HG03571 (cell line): Measurements from ENCODE around the gene CLK2.
"Not testable (repeated sequence)": the region's sequence is repeated elsewhere in the genome, so short reads cannot be mapped to it uniquely, and the experiment has no call there.

Experiments
- ATAC-seq: cut with Tn5 transposase; IDR thresholded peaks from one replicate; pipeline ENCODE4 v1.9.1; 2021; ENCODE audit not compliant: unreplicated experiment

CLK2 gene

GRCh38 chr1:155297384-155297783 is 24.1 kb upstream of the CLK2 start:
- no peak for ATAC-seq

- ATAC-seq, result no peak
Observed at GRCh38 chr1:155296661-155297060, 23.4 kb upstream of the CLK2 start.

GRCh38 chr1:155295942-155296267 is 22.6 kb upstream of the CLK2 start:
- ATAC-seq, result no peak

- ATAC-seq, result no peak
Observed at GRCh38 chr1:155295183-155295941, 22.1 kb upstream of the CLK2 start.

- ATAC-seq, result no peak
Observed at GRCh38 chr1:155294520-155295182, 21.3 kb upstream of the CLK2 start.

- no peak for ATAC-seq
Observed at GRCh38 chr1:155293086-155293749, 19.9 kb upstream of the CLK2 start.

- not testable (repeated sequence) for ATAC-seq
Observed at GRCh38 chr1:155291006-155291405, 17.7 kb upstream of the CLK2 start.

- no peak for ATAC-seq
Observed at GRCh38 chr1:155287987-155288543, 14.8 kb upstream of the CLK2 start.

GRCh38 chr1:155286544-155286943 is 13.2 kb upstream of the CLK2 start:
- ATAC-seq, result no peak

- no peak for ATAC-seq
Observed at GRCh38 chr1:155285631-155286044, 12.3 kb upstream of the CLK2 start.

- no peak for ATAC-seq
Observed at GRCh38 chr1:155285063-155285462, 11.8 kb upstream of the CLK2 start.

GRCh38 chr1:155284476-155284875 is 11.2 kb upstream of the CLK2 start:
- ATAC-seq, result no peak

- no peak for ATAC-seq
Observed at GRCh38 chr1:155282488-155283091, 9.3 kb upstream of the CLK2 start.

- no peak for ATAC-seq
Observed at GRCh38 chr1:155279268-155279667, 6.0 kb upstream of the CLK2 start.

GRCh38 chr1:155278689-155279160 is 5.4 kb upstream of the CLK2 start:
- ATAC-seq, result no peak

GRCh38 chr1:155277902-155278688 is 4.8 kb upstream of the CLK2 start:
- ATAC-seq, result no peak

GRCh38 chr1:155277070-155277901 is 4.0 kb upstream of the CLK2 start, which contains the start of gene HCN3:
HCN3 (plus strand) TSS chr1:155277463; CDS start chr1:155277591, 128 bp downstream.
- peak; percentile 42 for ATAC-seq

- ATAC-seq, result peak; percentile 31
Observed at GRCh38 chr1:155272466-155273342, 600 bp downstream of the CLK2 start.

GRCh38 chr1:155269381-155269780 is 3.9 kb downstream of the CLK2 start:
- ATAC-seq, result no peak
